GM13977 (cell line): Measurements from ENCODE around the gene KDM5C.

Experiments used
- DNase-seq: peaks from one replicate; pipeline ENCODE4 v3.0.0; 2012; ENCODE audit warnings: low spot score
- CTCF ChIP-seq: IDR thresholded peaks from 2 replicates; pipeline ENCODE4 v1.5.1; 2012; ENCODE audit warnings: mild to moderate bottlenecking, control low read depth; ENCODE audit not compliant: insufficient read depth; ENCODE audit errors: extremely low read depth, missing control alignments
- in situ Hi-C: fragments of 300-500 bp; cut with MboI; formaldehyde crosslinking; loops from one replicate; pipeline ENCODE4 v1.12.0; 2022; ENCODE audit warnings: low sequenced_read_pairs, low pct_unique_long_range_greater_than_20kb, mixed read lengths, inconsistent platforms; ENCODE audit not compliant: unreplicated experiment

The KDM5C gene

DNA sequence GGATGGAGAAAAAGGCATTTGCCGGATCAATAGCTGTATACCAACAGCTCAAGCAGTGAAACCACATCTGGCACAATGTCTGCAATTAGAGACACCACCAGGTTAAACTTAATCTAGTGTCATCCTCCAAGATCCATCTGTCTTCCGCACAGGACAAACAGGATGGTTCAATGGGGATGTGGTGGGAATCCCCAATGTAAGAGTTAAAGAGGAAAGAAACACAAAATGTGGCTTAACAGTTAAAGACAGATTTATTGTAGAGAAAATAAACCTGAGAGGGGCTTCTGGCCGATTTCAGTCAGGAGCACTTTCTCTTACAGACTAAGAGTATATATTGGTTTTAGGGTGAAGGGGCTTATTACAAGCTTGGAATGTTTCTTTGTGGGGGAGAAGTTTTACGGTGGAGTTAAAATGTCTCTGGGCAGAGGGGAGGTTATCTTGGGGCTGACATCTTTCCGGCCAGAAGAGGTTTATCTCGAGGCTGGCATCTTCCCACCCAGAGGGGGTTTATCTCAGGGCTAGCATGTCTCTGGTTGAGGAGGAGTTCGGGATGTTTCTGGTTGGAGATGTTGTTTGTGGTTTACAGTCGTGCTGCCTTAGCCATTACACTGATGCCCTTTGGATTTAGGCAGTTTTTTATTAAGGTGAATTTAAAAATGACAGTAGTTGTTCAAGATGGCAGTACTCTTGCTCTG lies 69.3 kb downstream of the KDM5C start:
- in situ Hi-C loops: no loop called here

GRCh38 chrX:53153581-53153980 lies 71.4 kb downstream of the KDM5C start:
- DNase-seq: no peak
- in situ Hi-C loops: no loop called here
- TF ChIP-seq CTCF: no peak

More for the DNA sequence above, 69.3 kb downstream of the KDM5C start:
- DNase-seq: no peak
- TF ChIP-seq CTCF: no peak
